Measurements from ENCODE around the gene DUOX1.
"Not testable (repeated sequence)": the region's sequence is repeated elsewhere in the genome, so short reads cannot be mapped to it uniquely, and the experiment has no call there.

The DUOX1 gene

GRCh38 chr15:45129651-45130129, at the start of gene DUOX1, which contains the start of gene DUOXA1:
Gene DUOX1, plus strand, starts transcription at chr15:45129994. Its CDS starts 1,973 bp downstream, at chr15:45131967.
Gene DUOXA1, minus strand, starts transcription at chr15:45129879. Its CDS starts 6,865 bp downstream, at chr15:45123014.
- no peak for DNase-seq (ENCODE audit: low read depth in 2 of 3, low spot score in 2 of 3)

DNA sequence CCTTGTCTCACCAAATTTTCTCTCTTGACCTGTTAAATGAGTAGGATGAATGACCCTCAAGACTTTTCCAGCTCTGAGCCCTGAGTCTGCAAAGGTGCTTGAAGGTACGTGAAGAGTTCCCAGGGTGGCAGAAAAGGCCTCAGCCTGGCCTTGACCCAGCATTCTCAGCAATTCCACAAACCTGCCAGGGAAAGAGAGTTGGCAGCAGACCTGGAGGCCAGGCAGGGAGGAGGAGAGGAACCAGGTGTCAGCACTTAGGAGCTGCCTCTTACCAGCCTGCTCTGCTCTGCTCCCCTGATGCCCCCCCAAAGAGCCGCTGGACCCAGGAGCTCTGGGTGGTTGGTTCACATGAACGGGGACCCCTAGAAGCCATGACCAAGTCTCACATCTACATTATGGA, 49.2 kb upstream of the DUOX1 start:
- not testable (repeated sequence) for DNase-seq (ENCODE audit: low read depth in 2 of 3, low spot score in 2 of 3)

GRCh38 chr15:45082412-45082811, 47.4 kb upstream of the DUOX1 start:
- DNase-seq (ENCODE audit: low read depth in 2 of 3, low spot score in 2 of 3), result not testable (repeated sequence)

GRCh38 chr15:45083223-45083622, 46.6 kb upstream of the DUOX1 start:
- DNase-seq (ENCODE audit: low read depth in 2 of 3, low spot score in 2 of 3), result no peak

DNA sequence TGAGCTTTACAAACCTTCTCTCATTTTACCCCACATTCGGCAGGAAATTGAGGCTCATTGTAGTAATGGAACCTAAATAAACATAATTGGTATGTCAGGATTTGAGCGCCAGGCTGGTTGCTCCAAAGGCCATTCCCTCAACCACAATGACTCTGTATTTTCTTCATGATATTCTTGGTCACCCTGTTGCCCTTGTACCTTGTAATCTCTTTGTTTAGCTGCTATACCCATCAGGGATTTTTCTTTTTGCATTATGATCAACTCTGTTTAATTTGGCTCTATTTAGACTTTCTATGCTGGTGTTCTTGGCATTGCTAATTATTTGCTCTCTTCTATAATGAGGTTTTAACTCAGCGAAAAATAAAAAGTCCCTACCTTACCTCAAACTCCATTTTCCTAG, 45.6 kb upstream of the DUOX1 start:
- DNase-seq (ENCODE audit: low read depth in 2 of 3, low spot score in 2 of 3), result no peak

DNA sequence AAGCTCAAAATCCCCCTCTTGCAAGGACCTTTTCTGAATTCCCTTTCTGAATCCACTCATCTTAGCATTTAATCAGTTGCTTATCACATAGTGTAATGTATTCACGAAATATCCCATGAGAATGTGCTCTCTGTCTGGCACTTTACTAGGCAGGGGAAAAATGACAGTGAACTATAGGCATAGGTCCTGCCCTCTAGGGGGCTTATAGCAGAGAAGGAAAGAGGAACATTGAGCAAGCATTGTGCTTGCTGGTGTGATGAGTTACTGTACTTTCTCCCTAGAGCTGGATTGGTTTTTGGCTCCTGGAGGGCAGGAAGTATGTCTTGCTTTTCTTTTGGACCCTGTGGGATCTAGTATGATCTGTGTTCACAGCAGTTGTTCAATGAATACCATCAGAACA, 42.3 kb upstream of the DUOX1 start:
- DNase-seq (ENCODE audit: low read depth in 2 of 3, low spot score in 2 of 3), result no peak

DNA sequence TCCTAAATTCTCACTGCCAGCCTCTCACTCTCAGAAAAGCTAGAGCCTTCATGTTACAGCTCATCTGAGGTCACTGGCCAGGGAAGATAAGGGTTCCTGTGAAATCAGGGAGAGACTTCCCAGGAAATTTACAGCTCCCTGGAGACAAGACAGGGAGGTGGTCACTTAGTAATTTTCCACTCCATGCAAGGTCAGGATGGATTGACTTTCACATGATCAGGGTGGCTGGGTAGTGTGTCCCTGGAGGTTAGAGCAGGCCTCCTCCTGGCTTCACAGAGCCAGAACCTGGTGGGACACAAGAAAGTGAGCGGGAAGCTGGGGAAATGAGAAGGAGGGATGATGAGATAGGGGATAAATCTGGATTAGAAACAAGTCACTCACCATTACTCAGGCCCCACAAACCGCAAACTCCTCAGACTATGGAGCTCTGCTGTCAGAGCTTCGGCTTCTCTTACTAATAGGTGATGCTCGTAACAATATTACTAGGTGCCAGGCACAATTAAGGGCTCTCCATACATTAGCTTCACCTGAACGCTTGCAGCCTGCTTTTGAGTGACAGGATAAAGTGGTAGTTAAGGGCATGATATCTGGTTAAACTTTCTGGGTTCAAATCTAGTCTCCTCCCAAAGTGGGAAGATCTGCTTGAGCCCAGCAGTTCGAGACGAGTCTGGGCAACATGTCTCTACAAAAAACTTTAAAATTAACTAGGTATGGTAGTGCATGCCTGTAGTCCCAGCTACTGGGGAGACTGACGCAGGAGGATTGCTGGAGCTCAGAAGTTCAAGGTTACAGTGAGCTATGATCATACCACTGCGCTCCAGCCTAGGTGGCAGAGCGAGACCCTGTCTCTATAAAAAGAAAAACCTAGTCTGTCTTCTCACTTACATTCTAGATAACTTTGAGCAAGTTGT, 40.7 kb upstream of the DUOX1 start:
- DNase-seq (ENCODE audit: low read depth in 2 of 3, low spot score in 2 of 3), result no peak

- no peak for DNase-seq (ENCODE audit: low read depth in 2 of 3, low spot score in 2 of 3)
Measured at GRCh38 chr15:45089712-45090373, 40.0 kb upstream of the DUOX1 start.

DNA sequence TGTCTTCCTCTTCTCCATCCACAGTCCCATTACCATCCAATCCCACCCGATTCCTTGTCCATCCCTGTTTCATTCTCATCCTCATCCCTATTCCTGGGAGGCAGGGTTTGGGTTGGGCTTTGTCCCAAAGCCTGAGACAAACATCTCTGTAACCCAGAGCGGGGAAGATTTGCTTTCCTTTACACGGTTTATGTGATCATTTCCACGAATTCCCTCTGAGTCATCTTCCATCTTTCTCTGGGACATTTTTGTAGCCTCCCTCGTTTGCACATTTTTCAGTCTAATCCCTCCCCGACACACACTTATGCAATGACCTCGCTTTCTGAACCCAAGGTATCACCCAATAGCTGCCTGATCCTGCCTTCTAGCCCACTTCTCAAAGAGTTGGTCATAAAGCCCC, 38.6 kb upstream of the DUOX1 start:
- no peak for DNase-seq (ENCODE audit: low read depth in 2 of 3, low spot score in 2 of 3)

GRCh38 chr15:45091576-45091975, 38.2 kb upstream of the DUOX1 start:
- no peak for DNase-seq (ENCODE audit: low read depth in 2 of 3, low spot score in 2 of 3)

DNA sequence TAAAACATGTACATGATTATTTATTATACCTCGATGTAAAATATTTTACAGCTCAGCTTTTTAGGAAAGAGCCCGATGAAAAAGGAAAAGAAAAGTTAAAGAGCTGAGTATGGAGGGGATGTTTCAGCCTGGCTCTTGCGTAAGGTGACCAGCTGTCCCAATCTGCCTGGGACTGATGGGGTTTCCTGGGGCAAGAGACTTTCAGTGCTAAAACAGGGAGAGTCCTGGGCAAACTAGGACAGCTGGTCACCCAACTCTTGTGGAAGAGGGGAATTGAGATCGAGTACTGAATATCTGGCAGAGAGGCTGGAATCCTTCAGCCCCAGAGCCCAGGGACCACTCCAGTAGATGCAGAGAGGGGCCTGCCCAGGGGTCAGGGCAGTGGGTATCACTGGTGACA, 36.8 kb upstream of the DUOX1 start:
- no peak for DNase-seq (ENCODE audit: low read depth in 2 of 3, low spot score in 2 of 3)

GRCh38 chr15:45093622-45094357, 36.0 kb upstream of the DUOX1 start:
- DNase-seq (ENCODE audit: low read depth in 2 of 3, low spot score in 2 of 3), result no peak

DNA sequence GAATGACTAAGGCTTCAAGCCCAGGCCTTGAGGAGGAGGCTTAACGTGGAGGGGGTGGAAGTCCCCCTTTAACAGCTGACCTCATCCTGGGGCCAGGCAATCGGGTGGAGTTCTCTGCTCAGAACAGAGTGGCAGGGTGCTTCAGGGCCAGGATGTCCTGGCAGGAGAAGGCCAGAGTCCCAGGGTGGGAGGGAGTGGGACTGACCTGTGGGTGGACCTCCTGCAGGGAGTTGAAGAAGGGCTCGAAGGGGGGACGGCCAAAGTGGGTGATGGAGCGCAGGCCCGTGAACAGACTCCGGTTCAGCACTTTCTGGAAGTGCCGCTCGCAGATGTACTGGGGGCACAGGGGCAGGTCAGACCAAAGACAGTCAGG, 35.5 kb upstream of the DUOX1 start:
- DNase-seq (ENCODE audit: low read depth in 2 of 3, low spot score in 2 of 3), result no peak

DNA sequence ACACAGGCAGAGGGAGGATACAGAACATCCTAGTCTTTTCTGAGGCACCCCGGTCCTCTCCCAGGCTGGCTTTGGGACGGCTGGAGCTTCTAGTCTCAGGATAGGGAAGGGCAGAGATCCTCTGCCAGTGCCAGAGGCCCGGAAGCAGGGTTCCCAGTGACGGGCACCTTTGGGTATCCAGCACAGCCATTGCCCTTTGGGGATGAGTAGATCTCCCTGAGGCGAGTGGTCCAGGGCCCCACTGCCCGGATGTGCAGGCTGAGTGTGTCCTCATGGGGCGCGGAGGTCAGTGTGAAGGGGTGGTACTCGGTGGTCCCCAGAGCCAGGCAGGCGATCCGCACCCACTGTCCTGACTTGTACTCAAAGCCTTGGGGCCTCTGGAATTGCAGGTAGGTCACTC, 34.1 kb upstream of the DUOX1 start:
- DNase-seq (ENCODE audit: low read depth in 2 of 3, low spot score in 2 of 3), result no peak

DNA sequence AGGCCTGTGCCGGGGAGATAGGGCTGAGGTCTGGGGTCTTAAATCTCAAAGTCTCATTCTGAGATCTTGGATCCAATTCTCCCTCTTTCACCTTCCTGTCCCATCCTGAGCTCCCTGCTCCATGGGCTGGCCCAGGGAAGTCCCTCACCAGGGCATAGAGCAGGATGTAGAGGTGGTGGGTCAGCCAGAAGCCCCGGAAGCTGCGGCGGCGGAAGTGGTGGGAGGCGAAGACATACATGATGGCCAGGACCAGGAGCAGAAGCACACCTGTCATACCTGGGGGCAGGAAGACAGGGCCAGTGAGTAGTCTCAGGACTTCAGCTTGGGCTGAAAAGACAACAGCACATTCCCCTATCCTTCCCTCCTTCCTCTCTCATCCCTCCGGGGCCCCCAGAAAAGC, 32.3 kb upstream of the DUOX1 start:
- DNase-seq (ENCODE audit: low read depth in 2 of 3, low spot score in 2 of 3), result no peak

GRCh38 chr15:45099549-45100165, 30.1 kb upstream of the DUOX1 start:
- DNase-seq (ENCODE audit: low read depth in 2 of 3, low spot score in 2 of 3), result no peak

GRCh38 chr15:45100884-45101625, 28.7 kb upstream of the DUOX1 start:
- DNase-seq (ENCODE audit: low read depth in 2 of 3, low spot score in 2 of 3), result no peak

GRCh38 chr15:45101749-45102148, 28.0 kb upstream of the DUOX1 start:
- no peak for DNase-seq (ENCODE audit: low read depth in 2 of 3, low spot score in 2 of 3)

DNA sequence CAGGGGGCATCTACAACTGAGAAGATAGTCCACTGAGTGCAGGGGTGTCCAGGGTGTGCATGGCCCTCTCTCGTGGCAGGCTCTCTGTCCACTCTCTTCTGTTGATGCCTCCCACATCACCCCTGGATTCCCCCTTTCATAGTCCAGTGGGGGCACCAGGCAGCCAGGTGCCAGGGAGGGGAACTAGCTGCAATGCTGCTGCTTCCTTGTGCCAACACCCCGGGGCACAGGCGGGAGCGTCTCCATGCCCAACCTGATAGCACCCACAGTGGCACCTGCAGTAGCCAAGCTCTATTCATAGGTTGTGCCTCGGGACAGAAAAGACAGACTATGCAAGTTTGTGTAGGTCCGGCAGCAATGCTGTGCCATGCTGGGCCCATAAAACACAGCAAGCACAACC, 27.6 kb upstream of the DUOX1 start:
- DNase-seq (ENCODE audit: low read depth in 2 of 3, low spot score in 2 of 3), result no peak

- DNase-seq (ENCODE audit: low read depth in 2 of 3, low spot score in 2 of 3), result not testable (repeated sequence)
Measured at GRCh38 chr15:45104170-45104569, 25.6 kb upstream of the DUOX1 start.

Measured in activated CD8-positive, alpha-beta memory T cell treated with anti-CD3 and anti-CD28 coated beads for 48 hours (primary cell).